Fibroblast of gingiva (primary cell): ENCODE measurements around the gene HOXD11.

ENCODE experiments used
- DNase-seq: peaks from one replicate; pipeline ENCODE4 v3.0.0-alpha.2; 2011; ENCODE audit warnings: low read depth

The HOXD11 gene

DNA sequence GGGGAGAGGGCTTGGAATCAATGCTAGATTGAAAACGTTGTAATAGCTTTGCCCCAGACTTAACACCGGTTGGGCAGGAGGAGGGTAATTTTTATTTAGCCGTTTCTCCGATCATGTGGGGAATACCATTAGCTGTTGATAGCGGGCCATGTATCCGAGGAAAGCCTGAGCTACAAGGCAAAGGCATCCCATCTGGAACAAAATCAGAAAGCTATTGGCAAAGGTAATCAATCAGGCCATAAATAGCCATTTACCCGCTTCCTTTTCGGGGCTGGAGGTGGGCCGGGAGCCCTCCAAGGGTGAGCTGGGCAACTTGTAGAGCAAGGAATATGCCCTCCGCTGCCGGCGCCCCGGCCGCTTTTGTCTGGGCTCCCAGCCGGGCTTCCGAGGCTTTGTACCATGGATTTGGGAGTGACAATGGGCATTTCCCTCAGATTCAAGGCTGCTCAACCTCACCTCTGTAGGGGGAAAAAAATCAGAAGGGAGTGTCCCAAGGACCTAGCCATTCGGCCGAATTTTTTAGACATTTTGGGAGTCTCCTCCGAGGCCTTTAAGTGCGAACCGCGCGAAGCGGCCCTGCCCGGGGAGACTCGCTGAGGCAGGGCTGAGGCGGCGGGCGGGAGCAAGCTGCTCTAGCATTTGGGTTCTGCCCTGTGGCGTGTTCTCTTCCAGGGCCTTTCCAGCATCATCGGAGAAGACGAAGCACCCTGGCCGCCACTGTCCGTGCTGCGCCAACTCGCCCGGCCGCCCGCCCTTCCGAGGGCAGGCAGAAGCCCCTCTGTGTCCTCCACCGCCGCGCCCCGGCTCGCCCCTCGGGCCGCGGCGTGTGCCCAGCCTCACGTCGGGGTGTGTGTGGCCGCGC lies 14.3 kb downstream of the HOXD11 start:
- DNase-seq, result no peak

DNA sequence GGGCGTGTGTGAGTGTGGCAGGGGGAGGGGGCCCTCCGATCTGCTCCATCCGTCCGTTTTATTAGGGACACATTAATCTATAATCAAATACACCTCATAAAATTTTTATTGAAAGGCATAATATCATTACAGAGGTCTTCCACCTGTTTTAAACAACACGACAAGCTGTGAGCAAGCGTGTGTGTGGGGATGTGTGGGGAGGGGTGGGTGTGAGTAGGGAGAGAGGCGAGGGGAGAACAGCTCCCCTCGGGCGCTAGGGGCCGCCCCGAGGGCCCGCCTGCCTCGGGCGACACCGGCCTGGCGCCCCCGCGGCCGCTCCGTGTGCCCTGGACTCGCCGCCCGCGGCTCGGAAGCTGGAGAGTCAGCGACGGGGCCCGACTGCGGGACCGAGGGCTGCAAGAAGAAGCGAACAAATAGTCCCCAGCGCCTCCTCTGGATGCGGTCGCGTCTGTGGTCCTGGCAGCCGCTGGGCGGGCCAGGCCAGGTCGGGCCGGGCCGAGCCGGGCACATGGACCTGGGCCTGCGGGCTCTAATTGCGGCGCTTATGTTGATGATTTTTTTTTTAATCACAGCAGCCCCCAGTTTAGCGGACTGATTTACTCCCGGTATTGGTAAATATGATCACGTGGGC lies 15.1 kb downstream of the HOXD11 start:
- no peak for DNase-seq

DNA sequence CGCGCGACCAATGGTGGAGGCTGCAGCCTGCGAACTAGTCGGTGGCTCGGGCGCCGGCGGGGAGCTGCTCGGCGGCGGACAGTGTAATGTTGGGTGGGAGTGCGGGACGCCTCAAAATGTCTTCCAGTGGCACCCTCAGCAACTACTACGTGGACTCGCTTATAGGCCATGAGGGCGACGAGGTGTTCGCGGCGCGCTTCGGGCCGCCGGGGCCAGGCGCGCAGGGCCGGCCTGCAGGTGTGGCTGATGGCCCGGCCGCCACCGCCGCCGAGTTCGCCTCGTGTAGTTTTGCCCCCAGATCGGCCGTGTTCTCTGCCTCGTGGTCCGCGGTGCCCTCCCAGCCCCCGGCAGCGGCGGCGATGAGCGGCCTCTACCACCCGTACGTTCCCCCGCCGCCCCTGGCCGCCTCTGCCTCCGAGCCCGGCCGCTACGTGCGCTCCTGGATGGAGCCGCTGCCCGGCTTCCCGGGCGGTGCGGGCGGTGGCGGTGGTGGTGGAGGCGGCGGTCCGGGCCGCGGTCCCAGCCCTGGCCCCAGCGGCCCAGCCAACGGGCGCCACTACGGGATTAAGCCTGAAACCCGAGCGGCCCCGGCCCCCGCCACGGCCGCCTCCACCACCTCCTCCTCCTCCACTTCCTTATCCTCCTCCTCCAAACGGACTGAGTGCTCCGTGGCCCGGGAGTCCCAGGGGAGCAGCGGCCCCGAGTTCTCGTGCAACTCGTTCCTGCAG lies 15.8 kb downstream of the HOXD11 start, which contains the start of gene HOXD9:
HOXD9 (plus strand) TSS at position 37 of the 728 bp plus-strand sequence; CDS start at position 87, 50 bp downstream.
- DNase-seq, result no peak

DNA sequence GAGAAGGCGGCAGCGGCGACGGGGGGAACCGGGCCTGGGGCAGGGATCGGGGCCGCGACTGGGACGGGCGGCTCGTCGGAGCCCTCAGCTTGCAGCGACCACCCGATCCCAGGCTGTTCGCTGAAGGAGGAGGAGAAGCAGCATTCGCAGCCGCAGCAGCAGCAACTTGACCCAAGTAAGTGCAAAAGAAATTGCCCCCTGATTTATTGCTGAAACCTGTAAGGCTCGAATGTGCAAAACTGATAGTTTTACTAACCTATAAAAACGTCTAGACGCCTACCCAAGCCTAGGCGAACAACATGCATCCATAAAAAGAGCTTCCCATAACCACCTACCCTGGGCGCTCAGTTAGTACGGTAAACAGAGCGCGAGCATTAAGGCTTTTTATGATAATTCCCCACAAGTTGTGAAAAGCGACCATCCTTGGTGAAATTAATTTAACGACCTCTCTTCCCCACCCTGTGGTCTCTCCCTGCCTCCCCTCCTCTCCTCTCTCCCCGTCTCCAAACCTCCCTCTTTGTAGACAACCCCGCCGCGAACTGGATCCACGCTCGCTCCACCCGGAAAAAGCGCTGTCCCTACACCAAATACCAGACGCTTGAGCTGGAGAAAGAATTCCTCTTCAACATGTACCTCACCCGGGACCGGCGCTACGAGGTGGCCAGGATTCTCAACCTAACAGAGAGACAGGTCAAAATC lies 16.5 kb downstream of the HOXD11 start:
- DNase-seq, result no peak

DNA sequence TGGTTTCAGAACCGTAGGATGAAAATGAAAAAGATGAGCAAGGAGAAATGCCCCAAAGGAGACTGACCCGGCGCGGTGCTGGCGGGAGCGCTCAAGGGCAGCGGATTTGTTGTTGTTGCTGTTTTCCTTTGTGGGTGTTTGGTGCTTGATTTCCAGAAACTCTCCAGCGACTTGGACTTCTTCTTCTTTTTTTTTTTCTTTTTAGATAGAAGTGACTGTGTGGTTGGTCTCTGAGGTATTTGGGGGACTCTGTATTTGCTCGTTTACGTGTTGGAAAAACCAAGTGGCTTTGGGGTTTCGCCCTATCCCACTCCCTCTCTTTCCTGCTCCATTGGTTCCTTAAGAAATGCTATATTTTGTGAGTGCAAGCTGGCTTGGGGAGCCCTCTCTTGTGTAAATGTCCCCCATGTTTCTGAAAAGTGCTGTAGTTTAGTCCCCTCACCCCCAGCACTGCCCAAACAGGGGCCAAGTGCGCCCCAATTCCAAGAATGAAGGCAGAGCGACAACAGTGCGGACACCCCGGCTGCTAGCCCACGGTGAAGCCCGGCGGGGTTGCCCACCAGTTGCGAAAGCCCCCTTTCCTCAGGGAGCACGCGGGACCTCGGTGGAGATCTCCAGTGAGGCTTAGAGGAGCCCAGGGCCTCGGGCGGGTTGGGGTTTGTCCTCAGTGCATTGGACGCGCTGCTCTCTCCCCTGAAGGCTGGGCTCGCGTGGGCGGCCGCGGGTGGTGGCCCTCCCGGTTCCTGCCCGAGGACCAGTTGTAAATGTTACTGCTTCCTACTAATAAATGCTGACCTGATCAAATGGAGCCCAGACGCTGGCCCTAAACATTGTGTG lies 17.2 kb downstream of the HOXD11 start:
- no peak for DNase-seq

DNA sequence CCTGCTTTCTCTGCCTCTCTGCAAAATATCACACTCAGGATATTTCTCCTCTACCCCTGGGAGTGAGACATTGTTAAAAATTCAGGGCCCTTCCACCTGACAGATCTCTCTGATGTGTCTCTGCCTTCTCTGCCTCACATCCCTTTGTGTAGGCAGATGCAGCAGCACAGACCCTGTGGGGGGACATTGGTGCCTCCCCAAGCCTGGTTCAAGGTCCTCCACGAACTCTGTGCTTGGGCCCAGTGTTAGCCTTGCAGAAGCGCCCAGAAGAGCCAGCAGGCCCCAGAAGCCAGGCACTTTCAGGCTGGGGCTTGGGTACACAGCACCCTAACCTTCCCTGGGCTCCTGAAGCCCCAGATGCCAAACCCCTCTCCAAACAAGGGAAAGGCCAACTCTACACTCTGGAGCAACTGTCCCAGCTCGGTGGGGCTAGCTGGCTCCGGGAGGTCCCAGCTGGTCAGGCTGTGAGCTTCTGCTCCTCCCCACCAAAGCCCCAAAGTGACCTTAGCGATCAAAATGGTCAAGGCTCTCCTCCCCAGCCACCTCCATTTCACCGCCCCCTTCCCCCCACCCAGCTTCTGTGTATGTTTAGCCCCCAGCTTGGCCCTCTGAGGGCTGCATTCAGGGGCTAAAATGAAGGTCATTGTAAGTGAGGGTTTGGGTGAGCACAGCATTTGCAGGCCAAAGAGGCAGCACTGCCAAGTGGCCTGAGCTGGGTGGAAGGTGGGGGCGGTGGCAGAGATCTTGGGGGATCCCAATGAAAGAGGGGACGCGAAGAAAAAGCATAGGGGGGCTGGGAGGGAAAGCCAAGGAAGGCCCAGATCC lies 18.1 kb downstream of the HOXD11 start:
- no peak for DNase-seq

DNA sequence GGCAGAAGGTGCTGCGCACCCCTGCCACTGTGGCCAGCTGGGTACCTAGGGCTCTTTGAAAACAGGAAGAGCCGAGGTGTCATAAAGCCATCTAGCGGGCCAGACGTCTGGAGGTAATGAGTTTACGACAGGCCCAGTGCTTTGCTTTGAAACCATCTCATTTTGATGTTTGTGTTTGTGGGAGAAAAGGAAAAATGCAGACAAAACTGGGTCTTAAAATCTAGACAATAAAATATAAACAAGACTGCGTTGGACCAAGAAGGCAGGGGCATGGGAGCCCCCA lies 18.6 kb downstream of the HOXD11 start:
- no peak for DNase-seq

DNA sequence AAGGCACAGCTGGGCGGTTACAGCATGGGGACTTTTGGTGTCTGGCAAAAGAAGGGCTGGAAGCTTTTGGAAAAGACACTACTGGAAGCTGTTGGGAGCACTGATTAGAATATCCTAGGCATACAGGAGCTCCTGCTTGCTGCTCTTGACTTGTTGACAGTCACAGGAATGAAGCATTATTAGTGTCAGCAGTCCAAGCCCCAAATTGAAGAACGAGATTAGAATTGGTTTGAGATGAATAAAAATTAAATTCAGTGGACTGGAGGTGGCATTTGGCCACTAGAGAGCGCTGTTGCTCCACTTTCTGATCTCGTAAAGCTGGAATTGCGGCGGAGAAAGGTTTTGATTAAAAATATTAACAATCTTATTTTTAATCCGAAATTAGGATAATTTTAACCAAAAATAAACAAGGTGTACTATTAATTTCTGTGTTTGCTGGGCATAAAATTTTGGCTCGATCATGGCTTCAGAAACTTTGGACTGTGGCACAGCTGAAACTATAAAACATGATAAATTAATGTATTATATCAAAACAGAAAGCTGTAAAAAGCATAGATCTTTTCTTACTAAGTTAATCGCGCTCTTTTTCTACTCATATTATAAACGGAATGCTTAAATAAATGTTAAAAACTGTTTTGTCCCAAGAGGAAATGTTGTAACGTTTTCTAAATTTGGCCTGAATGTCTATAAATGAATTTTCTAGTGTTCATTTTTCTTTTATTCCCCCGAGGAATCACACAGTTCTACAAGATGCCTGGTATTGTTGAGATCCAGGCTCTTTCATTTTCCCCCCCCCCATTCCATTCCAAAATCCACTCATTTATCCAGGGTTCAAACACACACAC lies 20.1 kb downstream of the HOXD11 start:
- DNase-seq, result peak; percentile 34

DNA sequence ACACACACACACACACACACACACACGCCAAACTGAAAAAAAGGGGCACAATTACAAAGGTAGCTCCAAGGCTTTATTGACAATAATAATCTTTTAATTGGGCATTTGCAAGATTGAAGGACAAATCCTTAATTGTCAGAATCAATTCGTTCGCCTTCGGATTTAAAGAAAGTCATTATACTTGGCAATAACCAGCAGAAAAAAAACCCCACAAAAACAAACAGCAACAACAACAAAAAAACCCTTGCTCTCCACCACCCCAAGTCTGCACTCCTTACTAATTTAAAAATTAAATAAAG lies 20.6 kb downstream of the HOXD11 start:
- no peak for DNase-seq

DNA sequence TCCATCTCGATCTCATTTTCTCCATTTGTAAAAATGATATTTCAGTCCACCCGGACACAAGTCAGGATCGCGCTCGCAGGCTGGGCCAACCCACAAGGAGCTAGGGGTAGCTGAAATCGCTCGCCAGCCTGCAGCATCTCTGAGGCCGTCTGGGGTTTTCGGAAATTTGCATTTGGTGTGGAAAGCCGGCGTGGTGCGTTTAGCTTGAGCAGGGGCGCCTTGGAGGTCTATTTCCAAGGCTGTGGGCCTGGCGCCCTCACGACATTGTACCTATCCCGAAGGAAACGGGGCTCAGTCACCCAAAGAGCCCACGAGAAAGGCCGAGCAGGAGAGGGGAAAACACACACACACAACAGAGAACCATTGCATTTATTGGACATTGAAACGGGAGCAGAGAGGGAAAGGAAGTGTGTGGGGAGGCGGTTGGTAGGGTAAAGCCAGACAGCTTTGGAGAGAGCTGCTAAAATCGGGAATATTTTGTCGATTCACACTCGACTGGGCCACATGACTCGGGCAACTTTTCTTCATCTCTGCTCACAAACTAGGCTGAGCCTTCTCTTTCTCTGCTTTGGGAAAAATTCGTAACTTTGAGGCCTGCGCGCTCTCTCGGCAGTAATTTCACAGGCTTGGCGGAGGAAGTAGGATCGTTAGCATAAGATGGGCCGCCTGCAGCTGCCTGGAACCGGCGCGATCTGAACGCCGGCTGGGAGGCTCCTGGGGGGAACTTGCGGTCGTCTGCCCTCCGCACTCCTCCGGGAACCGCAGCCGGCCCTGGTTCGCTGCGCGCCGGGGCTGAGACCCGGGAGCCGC lies 21.3 kb downstream of the HOXD11 start:
- no peak for DNase-seq

DNA sequence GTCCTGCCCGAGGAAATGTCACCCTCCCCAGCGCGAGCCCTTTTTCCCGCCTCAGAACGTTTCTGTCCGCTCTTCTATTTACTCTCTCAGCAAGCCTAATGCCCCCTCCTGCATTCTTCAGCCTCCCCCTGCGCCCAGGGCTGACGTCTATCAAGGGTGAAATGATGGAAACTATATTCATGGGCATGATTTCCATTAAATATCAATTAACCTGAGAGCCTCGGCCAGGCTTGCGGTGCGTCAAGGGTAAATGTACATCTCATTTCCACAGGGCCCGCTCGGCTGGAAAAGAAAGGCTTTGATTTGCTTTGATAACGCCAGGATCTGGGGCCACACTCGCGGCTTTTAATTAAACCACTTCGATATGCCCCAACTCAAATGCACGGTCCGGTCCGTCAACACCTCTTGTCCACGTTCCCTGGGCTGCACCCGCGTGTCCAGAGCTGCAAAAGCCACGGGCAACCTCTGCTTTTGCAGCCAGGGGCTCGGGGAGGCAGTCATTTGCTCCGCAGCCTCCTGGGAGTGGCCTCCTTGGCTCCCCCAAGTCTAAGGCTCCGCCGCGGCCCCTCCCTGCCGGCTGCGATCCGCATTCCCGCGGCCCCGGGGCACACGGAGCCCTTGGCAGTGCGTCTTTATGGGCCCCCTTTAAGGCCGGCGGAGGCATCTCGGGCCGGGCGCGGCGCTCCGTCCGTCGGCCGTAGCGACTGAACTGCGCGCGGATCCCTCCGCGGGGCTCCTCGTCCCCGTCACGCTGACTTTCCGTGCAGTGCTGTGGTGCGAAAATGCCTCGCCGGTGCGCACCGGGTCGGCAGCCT lies 22.1 kb downstream of the HOXD11 start, which contains the start of gene HOXD8:
HOXD8 (plus strand) TSS at position 724 of the 815 bp plus-strand sequence. CDS start 662 bp downstream, outside the sequence.
- DNase-seq, result peak; percentile 4

DNA sequence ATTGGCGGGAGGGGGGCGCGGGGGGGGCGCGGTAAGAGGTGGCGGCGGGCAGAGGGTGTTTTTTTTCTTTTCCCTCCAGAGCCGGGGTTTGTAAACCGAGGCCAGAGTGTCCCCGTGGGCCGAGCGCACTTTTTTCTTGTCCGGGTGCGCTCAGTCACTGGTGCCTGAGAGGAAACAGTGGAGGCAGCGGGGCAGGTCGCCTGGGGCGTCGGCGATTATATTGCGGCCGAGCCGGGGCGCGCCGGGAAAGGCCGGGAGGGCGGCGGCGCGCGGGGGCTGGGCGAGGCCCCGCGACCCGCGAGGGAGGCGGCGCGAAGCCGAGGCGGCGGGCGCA lies 22.7 kb downstream of the HOXD11 start:
- no peak for DNase-seq

DNA sequence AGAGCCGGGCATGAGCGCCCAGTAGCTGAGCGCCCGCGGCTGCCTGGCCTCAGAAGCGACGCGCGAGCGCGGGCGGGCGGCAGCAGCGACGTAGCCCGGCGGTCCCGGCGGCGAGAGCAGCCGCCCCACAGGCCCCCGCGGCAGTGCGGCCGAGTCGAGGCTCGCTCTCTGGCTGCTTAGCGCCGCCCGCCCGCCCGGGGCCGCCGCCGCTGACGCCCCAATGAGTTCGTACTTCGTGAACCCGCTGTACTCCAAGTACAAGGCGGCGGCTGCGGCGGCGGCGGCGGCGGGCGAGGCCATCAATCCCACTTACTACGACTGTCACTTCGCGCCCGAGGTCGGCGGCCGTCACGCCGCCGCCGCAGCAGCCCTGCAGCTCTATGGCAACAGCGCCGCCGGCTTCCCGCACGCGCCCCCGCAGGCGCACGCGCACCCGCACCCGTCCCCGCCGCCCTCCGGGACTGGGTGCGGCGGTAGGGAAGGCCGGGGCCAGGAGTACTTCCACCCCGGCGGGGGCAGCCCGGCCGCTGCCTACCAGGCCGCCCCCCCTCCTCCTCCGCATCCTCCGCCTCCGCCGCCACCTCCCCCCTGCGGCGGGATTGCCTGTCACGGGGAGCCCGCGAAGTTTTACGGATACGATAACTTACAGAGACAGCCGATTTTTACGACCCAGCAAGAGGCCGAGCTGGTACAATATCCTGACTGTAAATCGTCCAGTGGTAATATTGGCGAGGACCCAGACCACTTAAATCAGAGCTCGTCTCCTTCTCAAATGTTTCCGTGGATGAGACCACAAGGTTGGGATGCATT lies 23.3 kb downstream of the HOXD11 start:
- DNase-seq, result no peak

DNA sequence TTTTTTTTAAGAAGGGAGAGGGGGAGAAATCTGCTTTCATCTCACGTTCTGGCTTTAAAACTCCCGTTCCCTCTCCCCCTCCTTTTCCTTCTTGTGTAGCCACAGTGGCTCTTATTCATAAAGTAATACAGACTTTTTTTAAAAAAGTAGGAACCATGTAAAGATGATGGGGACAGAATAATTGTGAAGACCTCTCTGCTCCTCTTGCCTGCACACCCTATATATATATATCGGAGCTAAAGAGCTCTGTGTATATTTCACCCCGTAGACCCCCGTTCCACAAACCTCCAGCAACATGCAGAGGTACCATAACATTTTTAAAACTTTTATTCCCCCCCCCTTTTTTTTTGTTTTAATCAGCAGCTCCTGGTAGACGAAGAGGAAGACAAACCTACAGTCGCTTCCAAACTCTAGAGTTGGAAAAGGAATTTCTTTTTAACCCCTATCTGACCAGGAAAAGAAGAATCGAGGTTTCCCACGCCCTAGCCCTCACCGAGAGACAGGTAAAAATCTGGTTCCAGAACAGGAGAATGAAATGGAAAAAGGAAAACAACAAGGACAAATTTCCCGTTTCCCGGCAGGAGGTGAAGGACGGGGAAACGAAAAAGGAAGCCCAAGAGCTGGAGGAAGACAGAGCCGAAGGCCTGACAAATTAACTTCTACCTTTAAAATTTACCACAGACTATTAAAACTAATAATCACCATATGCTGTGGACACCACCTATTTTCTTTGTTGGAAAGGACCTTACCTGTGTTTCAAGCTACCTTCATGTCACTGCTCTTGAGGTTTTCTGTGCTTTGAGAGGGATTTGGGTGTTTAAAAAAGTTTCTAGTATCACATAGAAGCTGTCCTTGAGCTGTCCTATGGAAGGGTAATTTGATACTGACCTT lies 24.1 kb downstream of the HOXD11 start:
- no peak for DNase-seq

DNA sequence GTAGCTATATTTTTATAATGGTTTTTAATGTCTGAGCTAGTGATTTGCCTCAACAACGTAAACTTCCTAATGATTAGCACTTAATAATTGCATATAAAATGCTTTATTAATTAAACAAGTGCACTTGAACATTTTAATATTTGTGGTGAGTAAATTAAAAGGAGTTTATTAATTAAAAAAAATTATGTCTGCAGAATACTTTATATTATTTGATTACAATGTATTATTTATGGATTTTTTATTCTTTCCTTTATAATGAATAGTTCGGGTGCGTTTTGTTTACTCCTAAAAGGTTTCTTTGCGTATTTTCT lies 24.7 kb downstream of the HOXD11 start:
- no peak for DNase-seq
